Stimulated activated CD8-positive, alpha-beta memory T cell treated with anti-CD3 and anti-CD28 coated beads, Interleukin-4, amount 100 ng/mL, for 1 hour (primary cell): ENCODE data around the gene ARHGAP44.
"Not testable (repeated sequence)": the region's sequence is repeated elsewhere in the genome, so short reads cannot be mapped to it uniquely, and the experiment has no call there.

Experiments used
- DNase-seq, 2 donors: peaks; one replicate each; pipeline ENCODE4 v3.0.0-alpha.2; 2020; ENCODE audit warnings: low read depth in 2 of 2, low spot score in 1 of 2

The ARHGAP44 gene

DNA sequence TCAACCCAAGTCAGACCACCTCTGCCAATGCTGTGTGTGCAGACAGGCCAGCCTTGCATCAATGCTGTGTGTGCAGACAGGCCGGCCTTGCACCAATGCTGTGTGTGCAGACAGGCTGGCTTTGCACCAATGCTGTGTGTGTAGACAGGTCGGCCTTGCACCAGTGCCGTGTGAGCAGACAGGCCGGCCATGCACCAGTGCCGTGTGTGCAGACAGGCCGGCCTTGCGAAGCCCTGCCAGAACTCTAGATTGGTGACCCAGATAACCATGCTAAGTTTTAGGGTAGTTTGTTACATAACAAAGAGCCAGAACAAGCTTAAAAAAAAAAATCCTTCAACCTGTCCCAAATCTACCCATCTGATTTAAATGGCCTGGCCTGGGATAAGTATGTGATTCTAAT is 174.2 kb downstream of the ARHGAP44 start:
- no peak for DNase-seq

DNA sequence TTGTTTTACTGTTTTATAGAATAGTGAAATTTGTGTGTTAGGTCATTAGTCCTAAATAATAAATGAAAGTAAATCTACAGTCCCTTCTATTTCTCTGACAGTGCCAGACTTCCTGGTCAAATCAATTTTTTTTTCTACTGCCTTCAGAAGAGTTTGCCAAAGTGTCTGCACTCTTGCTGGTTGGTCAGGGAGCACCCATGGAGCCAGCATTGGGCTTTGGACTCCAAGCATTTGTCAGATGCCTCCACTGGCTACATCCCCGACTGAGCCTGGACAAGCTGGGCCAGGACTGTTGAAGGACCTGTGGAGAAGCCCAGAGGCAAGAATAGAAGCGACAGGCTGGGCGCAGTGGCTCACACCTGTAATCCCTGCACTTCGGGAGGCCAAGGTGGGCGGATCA is 174.9 kb downstream of the ARHGAP44 start:
- no peak for DNase-seq

DNA sequence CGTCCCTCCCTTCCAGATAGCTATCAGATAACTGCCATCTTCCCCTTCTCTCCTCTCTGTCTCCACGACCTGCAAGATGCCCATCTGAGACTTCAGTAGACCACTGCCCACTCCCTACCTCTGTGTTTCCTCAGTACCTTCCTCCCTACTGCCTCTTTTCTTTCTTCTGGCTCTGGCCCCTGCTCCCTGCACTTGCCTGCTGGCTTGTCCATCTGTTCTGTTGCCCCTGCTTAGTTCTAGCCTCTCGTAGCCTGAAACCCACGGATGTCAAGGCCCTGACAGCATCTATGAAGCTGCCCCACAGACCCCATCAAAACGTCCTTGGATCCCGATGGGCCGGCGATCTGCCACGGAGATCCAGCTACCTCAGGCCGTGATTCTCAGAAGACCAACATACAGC is 175.5 kb downstream of the ARHGAP44 start:
- no peak for DNase-seq

DNA sequence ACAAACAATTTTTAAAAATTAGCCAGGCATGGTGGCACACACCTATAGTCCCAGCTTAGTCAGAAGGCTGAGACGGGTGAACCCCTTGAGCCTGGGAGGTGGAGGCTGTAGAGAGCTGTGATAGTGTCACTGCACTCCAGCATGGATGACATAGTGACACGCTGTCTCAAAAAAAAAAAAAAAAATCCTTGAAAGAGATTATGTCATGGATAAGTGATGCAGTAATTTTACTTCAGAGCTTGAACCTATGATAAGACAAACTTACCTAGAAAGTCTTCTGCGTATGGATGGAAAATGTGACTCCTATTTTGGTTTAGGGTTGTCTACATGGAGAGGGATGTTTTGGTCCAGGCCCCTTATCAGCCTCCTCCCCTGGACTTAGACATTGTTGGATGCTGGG is 176.7 kb downstream of the ARHGAP44 start:
- no peak for DNase-seq

DNA sequence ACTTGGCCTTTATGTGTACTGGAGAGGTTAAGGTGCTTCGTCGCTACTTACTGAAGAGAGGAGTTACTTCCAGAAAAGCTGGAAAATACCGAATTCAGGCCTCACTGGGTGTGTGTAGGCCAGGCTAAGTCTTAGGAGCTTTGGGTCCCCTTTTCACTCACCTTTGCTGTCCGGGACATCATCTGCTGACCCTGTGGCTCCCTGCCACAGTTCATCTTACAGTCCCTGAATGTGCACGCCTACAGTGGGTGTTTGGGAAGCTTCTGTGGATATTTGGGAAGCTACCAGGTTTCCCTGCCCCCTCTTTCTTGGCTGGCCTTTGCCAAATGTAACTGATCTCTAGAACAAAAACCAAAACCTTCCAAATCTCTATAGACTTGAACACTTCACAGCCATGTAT is 177.1 kb downstream of the ARHGAP44 start:
- no peak for DNase-seq

DNA sequence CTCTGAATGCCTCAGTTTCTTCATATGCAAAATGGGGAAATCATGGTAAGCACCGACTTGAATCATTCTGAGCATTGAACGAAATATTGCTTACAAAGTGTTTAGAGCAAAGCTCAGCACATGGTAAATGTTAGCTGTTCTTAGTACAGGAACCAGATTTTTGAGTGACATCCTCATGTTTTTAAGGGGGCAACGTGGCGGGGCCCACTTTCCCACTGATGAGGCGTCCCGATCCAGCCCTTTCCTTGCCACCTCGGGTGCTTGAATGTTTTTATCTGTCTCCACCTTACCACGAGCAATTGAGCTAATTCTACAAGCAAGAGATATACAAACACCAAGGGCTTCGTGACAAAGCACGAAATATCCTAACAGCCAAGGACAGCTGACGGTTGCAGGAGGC is 178.7 kb downstream of the ARHGAP44 start:
- no peak for DNase-seq

DNA sequence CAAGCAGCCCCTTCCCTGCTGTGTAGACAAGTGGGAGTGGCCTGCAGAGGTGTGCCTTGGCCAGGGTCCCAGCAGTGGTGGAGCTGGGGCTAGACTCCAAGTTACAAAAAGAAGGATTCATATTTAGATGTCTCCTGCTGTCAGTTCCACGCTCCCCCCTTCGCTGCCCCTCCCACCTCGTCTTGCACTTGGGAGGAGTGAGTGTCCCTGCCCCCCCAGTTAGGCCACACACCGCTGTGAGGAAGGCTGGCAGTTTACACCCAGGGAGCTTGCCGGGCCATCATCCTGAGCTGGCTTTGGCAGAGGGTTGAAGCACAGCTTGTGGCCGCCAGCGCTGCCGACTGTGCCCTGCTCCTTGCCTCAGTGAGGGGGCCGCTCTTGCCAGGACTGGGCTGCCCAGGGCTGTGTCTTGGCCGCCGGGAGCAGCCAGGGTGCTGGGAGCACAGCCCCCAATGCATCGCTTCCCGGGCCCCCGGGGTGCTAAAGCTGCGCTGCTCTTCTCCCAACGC is 184.3 kb downstream of the ARHGAP44 start:
- DNase-seq: no peak

DNA sequence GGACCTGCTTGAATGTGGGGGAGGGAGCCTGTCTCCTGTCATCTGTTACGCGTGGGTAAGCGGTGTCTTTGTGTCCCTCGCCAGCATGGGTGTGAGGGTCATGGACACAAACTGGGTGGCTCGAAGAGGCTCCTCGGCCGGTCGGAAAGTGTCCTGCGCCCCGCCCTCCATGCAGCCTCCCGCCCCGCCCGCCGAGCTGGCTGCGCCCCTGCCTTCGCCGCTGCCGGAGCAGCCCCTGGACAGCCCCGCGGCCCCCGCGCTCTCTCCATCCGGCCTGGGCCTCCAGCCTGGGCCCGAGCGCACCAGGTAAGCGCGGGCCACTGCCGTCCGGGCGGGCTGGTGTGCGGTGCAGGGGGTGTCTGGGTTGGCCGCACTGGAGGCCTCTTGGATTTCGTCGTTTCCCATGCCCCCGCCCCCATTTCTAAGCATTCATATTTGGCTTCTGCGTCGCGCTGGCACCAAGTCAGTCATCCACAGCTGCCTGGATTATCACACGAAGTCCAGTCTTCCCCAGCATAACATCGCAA is 184.8 kb downstream of the ARHGAP44 start:
- no peak for DNase-seq

DNA sequence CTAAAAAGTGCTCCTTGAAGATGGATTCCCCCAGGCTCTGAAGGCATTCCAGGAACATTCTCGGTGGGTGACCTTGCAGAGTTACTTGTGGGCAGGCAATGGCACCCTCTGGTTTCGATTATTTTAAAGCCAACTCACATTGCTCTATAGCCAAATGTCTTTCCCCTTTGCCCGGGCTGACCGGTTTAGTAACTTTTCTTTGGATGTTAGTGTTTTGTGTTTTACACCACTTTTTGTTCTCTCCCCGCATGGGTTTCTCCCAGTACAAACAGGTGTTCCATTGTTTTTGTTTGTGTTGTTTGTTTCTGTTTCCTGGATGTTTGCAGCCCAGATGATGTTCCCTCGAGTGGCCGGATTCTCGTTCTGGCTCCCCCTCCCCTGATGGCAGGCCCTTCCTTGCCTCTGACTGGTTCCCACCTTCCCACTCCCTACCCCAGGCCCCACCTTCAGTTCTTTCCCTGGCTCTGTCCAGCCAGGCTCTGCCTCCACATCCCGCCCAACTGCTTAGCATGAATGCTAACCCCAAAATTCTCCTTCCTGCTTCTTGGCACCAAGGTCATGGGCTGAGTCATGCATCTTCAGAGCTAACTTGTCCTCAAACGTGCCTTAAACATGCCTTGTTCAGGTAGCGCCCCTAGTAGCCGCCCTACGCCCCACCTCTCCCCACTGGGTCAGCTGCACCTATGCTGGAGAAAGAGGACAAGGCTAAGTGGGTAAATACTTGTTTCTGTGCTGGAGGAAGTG is 187.9 kb downstream of the ARHGAP44 start:
- DNase-seq: no peak

DNA sequence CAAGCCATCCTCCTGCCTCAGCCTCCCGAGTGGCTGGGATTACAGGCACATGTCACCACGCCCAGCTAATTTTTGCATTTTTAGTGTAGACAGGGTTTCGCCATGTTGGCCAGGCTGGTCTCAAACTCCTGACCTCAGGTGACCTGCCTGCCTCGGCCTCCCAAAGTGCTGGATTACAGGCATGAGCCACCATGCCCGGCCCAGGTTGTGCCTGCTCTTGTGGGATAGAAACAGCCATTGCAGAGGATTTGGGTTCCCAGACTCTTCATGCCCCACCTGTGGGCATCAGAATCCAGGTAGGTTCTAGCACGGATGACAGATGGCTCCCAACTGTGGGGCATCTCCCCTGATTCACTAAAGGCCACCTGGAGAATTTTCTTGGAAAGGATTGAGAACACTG is 189.5 kb downstream of the ARHGAP44 start:
- DNase-seq: not testable (repeated sequence)

DNA sequence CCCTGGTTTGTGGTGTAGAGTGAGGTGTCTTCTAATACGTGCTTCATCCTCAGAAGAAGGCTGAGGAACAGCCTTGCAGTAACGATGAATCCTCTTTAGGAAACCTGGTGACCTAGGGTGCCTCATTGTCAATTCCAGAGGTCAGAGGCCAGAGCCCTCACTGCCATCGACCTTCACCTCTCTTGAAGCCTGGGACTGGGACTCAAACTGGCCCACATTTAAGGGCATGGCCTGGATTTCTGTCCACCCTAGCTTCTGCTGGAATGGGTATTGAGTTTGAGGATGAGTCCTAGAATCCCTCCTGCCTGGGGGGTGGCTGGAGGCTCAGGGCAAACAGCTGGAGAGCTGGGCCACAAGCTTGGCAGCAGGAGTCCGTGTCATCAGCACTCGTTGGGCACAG is 189.9 kb downstream of the ARHGAP44 start:
- DNase-seq: no peak

DNA sequence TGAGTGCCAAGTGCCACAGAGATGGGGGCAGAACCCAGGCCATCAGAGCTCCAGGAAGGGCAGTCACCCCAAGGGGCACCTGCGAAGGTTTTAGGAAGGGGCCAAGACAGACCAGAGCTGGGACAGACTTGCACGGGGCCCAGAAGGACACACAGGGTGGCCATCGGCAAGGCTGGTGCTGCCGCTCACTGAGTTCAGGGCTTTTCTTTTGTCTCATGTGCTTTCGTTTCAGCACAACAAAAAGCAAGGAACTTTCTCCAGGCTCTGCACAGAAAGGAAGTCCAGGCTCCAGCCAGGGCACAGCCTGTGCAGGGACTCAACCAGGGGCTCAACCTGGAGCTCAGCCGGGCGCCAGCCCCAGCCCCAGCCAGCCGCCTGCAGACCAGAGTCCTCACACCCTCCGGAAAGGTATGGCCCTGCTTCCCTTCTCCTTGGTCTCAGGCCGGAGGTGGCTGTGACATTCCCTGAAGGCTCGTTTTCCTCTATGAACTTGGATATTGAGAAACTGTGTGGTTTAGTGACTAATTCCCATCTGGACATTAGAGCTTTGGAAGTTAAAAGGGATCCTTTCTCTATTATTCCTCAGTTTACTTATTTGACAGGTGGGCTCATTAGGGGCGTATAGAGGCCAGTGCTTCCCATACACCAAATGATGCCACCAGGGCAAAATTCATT is 190.7 kb downstream of the ARHGAP44 start:
- no peak for DNase-seq

DNA sequence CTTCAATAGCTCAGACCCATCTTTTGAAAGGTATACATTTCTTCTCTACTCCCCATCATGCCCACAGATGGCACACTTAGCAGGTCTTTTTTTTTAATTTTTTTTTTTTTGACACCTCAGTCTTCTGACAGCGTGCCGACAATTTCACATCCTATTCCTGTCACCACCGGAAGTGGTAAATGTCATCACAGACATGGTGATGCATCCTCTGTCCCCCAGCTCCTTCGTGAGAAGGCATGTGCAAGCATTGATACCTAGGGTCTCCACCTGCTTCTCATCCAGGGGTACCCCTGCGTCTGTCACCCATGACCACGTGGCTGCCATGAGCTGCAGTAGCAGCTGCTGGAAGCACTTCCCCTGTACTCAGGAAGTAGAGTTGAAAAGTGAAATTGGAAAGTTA is 192.9 kb downstream of the ARHGAP44 start:
- no peak for DNase-seq

DNA sequence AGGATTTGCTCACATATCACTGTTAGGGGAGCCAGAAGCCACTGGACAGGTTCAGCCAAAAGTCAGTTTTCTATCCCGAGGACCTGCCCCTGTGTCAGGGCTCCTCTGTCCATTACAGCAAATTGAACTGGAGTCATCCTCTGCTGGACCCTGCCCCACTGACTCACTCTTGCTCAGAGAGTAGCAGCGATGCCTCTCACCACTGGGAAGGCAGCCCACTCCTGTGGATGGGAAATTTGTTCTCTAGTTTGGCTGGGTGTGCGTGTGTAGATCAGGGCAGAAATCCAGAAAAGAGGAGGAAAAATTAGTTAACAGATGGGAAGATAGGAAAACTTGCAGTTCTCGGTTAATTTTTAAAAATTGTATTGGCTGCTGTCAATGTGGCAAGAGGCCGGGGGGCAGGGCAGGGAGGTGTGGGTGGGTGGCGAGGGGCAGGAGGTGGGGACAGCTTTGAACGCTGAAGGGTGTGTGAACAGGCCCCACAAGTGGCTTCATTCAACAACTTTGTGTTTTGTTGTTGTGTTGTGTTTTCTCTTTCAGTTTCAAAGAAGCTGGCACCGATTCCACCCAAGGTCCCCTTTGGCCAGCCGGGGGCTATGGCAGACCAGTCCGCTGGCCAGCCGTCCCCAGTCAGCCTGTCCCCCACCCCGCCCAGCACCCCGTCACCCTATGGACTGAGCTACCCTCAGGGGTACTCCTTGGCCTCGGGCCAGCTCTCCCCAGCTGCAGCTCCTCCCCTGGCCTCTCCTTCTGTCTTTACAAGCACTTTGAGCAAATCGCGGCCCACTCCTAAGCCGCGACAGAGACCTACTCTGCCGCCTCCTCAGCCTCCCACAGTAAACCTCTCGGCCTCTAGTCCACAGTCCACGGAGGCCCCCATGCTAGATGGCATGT is 194.9 kb downstream of the ARHGAP44 start:
- no peak for DNase-seq

DNA sequence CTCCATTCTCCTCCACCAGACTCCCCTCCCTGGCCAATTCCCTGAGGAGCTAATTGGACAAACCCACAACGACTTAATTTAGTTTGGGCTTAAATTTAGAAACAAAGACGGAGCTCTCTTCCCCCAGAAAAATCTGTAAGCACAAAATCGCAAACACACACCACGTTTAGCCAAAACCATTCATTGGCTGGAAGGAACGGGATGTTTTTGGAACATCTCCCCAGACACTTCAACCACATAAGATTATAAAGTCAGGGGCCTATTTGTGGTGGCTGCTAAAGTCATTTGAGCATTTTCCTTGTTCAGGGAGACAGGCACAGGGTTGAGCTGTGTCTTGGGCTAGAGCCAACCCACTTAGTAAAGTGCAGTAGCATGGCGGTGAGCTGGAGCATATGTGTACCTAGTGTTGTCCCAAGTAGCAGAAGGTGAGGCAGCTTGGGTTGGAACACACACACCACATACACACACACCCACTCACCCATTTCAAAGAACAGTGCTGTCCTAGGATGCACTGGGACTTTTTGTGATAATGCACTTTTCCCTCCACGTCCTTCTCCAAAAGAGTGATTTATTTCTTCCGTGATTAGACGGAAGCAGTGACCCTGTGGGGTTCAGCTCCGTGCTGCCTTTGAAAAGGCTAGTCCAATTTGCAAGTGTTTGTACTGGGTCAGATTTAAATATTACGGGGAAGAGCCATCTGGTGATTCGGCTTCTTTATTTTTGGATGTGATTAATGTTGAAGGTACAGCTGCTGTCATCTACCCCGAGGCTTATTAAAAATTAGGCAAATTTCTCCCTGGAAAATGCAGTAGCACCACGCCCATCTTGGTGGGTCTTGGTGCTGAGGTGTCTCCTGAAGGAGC is 196.4 kb downstream of the ARHGAP44 start:
- no peak for DNase-seq

DNA sequence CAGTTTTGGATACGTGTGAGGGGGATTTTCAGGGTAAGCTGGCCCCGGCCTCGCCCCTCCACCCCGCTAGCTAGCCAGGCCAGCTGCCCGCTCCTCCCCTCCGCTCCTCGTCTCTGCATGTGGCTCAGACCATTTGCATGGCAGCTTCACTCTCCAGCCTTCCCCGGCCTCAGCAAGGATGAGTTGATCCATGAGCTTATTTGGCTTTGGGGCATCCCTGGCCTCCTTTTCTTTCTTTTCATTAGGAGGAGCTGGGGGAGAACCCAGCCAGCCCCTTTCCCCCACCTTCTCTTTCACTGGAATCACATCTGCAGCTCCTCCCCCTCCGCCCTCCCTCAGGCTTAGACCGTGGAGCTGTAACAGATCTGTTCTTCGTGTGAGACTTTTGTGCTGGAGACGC is 197.8 kb downstream of the ARHGAP44 start:
- DNase-seq: no peak

DNA sequence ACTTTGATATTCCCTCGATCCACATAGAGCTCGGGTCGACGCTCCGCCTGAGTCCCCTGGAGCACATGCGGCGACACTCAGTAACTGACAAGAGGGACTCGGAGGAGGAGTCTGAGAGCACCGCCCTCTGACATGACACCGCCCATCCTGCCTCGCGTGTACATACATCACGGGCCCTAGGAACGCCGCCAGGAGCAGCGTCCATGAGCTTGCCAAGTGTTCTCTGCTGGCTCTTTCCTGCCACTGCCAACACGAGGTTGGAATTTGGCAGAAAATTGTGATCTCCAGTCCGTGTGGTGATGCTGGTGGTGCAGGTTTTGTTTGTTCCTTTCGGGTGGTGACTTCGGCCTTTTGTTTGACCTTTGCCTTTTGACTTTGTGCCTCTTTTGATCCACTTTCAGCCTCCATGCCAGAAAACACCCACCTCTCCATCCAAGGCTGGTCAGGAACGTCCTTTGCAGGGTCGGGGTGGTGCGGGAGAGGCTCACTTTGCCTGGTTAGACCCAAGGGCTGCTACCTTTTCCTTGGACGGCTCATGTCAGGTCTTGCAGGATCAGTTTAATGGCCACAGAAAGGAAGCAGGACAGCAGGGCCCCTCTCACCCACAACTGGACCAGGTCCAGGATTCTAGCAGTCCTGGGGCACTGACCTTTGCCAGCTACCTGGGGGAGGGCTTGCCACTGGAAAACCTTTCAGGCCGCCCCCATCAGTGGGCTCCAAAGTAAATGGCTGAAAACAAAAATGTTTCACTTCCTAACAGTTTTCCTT is 200.9 kb downstream of the ARHGAP44 start:
- no peak for DNase-seq

DNA sequence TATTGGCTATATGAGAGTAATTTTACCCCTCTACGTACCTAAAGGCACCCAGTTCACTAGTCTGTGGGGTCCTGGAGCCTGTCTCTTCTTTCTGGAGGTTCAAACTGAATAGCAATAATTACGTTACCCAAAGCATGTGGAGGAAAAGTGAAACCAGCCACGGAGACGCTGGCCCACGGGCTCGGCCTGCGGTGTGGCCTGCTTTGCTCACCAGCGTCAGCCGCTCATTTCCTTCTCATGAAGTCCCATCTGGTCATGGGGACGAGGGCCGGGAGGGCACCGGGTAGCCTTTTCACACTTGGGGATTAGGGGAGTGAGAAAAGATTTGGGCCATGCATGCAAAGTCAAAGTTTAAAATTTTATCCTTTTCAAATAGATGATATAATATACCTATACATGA is 201.6 kb downstream of the ARHGAP44 start:
- DNase-seq: no peak

DNA sequence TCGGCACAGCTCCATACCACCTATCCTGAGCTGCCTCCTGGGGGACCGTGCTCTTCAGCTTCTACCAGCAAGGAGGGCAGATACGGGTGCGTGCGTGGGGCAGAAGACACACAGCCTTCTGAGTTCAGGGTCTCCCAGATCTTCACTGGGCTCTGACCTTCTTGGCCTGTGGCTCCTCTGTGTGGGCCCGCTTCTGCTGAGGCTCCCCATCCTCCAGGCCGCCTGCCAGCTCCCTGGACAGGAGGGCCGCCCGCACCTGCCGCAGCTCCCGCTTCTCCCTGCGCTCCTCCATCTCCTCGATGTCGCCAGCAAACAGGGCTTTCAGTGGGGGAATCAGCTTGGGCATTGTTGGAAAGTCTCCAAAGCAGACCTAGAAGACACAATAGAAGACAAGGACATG is 203.4 kb downstream of the ARHGAP44 start:
- no peak for DNase-seq

DNA sequence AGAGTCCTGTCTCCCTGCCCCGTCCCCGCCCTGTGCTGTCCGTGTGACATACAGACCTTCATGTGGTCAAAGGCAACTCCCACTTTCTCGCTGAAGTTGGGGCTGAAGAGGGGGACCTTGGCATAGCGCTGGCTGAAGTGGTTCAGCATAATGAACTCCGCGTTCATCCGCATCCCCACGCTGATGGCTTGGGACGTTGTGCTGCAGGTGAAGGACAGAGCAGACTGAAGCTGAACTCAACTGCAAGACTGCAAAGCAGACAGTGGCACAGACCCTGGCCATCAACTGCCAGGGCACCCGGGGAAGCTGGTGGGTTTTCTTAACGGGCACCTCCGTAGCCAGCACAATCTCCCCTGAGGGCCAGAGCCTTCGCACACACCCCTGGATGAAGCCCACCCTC is 204.3 kb downstream of the ARHGAP44 start:
- DNase-seq: no peak
